NCI-H146 (cell line): ENCODE measurements around the gene CTXND2.
A peak's percentile ranks its signal among the peaks of the same experiment; 100 is the strongest.
"Not testable (repeated sequence)": the region's sequence is repeated elsewhere in the genome, so short reads cannot be mapped to it uniquely, and the experiment has no call there.

Experiments
- DNase-seq: peaks from one replicate; lab custom pipeline; 2025; lab: John Stamatoyannopoulos, UW

The CTXND2 gene

DNA sequence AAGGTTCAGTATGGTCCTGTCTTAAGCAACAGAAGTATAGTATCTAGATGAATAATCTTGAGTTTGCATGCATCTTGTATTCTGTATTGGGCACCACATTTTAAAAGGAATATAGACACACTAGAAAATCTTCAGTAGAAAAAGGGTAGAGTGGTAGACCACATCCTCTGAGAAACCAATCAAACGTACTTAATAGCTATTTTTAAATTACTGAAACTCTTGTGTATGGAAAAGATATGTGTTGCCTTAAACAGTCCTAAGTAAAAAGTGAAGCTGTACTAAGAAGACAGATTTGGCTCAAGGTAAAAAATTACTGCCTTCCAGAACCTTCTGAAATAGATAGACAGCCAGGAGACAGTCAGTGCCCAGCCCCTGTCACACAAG lies 3.1 kb downstream of the CTXND2 start:
- no peak for DNase-seq

DNA sequence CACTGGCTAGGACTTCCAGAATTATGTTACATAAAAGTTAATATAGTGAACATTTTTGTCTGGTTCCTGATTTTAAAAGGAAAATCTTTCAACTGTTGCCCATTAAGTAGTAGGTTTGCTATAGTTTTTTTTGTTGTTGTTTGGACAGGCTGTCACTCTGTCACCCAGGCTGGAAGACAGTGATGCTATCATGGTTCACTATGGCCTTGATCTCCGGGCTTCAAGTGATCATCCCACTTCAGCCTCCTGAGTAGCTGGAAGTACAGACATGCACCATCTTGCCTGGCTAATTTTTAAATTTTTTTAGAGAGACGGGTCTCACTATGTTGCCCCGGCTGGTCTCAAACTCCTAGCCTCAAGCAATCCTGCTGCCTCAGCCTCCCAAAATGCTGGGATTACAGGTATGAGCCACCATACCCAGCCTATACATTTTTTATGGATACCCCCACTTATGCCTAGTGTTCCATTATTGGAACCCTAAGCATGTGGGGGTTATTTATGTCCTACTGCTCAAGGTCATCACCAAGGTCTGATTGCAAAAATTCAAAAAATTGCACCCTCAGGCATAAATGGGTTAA lies 6.5 kb downstream of the CTXND2 start:
- DNase-seq, result no peak

DNA sequence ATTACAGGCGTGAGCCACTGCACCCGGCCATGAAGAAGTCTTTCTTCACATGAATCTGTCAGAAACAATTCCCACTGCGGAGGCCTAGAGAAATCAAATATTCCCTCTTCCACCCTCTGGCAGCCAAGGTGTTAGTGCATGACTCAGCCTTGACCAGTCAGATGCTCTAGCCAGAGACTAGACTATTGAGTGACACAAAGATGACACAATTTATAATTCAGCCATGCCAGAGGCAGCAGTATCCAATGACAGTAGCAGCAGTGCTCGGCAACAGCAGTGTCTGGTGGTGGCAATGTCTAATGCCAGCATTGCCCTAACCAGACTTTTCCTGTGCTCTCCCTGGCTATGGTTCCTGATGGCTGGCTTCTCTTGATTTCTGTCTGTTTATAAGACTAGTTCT lies 8.7 kb downstream of the CTXND2 start:
- peak; percentile 5 for DNase-seq

DNA sequence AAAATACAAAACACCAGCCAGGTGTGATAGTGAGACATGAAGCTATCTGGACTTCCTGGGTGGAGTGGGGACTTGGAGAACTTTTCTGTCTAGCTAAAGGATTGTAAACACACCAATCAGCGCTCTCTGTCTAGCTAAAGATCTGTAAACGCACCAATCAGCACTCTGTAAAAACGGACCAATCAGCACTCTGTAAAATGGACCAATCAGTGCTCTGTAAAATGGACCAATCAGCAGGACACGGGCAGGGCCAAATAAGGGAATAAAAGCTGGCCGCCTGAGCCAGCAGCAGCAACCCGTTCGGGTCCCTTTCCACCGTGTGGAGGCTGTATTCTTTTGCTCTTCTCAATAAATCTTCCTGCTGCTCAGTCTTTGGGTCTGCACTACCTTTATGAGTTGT lies 12.9 kb downstream of the CTXND2 start:
- not testable (repeated sequence) for DNase-seq

DNA sequence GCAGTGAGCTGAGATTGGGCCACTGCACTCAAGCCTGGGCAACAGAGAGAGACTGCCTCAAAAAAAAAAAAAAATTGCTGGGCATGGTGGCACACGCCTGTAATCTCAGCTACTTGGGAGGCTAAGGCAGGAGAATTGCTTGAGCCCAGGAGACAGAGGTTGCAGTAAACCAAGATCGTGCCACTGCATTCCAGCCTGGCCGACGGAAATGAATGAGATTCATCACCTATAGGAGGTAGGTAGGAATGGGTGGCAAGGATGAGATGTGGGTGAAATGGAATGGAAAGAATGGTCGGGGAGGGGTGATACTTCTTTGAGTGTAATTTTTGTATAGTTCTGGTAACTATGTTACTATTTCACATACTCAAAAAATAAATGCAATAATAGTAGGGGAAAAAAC lies 15.4 kb downstream of the CTXND2 start:
- no peak for DNase-seq

DNA sequence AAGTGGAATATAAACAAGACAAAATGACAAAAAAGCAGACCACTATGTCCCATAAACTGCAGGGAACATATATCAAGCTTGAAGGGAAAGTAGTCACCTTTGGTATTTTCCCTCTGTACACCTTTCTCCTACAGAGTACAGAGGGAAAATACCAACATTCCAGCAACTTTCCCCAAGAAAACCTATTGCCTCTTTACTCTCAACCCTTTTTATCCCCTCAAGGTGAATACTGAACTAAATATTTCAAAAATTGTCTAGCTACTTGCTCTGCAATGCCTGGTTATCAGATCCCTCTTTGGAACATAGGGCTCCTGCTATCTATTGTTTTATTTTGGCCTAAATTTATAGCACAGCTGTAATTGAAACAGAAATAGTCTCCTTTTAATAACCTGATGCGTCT lies 15.8 kb downstream of the CTXND2 start:
- DNase-seq, result no peak

DNA sequence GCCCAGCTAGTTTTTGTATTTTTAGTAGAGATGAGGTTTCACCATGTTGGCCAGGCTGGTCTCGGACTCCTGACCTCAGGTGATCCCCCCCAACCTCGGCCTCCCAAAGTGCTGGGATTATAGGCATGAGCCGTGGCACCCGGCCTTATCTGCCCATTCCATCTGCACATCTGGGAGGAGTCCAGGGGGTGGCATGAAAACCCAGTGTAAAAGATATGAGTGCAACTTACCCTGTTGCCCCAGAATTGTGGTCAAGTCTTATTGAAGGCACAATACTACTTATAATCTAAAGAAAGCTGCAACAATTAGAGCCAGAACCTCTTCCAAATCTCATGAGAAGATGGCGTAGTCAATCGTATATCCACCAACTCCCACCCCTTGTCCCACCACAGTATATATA lies 18.4 kb downstream of the CTXND2 start:
- no peak for DNase-seq

DNA sequence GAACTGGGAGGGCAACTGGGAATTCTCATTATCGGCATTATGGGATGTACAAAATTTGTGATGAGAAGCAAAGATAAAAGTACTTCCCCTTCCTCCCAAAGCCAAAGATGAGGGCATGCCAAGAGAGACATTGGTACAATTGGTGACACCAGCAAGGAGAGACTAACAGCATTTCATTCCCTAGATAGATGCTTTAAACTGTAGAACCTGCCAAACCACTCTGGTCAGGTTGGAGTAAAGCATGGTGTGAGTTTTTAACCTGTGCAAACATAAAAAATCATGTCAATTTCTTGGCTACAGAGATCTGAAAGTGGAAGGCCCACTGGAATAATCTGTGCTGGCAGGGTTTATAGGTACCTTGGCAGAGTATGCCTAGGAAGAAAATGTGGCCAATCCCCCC lies 19.4 kb downstream of the CTXND2 start:
- DNase-seq, result no peak

DNA sequence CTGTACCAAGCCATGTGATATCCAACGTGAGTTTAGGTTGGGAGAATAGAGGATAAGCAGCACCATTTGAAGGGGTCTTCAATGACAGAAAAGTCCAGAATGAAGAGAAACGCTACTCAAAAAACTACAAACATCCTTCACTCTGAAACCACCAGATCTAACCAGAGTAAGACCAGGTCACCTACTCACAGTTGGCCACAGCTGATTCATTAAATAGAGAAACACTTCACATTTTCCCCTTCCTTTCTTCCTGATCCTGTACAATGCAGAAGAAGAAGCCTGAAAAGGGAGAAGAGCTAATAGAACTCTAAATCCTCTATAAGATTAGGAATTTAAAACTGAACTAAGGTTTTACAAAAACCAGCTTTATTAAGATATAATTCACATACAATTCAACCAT lies 19.9 kb downstream of the CTXND2 start:
- no peak for DNase-seq

DNA sequence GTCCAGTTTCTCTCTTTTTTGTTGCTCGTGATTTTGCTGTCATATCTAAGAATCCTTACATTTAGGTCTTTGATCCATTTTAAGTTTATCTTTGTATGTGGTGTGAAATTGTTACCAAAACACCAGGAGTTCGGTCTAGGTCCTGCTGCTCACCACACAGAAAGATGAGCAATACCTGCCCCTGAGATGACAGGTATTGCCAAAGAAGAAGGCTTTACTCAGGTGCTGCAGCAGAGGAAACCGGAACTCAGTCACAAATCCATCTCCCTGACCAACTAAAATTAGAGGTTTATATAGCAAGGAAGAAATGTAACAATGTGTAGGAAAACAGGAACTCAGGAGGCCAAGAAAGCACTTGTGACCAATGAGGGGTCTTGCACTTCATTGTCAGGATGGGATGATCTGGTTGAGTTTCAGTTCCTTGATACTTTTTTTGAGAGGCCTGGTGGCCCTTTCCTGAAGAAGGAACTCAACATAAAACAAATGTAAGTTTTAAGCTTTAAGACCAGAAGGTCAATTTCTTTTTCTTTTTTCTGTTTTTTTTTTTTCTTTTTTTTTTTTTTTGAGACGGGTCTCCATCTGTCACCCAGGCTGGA lies 22.7 kb downstream of the CTXND2 start:
- DNase-seq, result no peak

DNA sequence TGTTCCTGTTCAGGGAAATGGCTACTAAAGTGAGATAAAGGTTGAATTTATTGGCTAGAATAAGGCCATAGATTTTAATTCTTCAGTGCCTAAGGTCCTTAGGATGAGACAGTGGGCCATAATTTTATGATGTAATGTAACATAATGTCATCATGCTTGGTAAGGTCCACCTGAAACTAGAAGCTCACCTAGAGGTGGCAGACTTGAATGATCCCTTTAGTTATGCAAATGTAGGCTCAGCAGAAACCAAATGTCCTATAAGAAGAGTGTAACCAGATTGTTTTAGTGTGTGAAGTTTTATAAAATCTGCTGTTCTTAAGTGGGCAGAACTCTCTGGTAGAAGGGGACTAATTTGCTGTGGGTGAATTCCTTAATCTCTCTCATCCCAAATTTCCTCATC lies 25.7 kb downstream of the CTXND2 start:
- DNase-seq, result no peak

DNA sequence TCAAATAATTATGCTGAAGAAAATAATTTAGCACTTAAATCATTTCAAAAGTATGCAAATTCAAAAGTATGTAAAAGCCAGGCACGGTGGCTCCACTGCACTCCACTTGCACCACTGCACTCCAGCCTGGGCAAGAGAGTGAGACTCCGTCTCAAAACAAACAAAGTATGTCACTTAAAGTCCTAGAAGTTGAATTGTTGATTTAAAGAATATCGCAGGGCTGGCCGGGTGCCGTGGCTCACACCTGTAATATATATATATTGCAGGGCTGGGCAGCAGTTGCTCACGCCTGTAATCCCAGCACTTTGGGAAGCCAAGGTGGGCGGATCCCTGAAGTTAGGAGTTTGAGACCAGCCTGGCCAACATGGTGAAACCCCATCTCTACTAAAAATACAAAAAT lies 30.5 kb downstream of the CTXND2 start:
- no peak for DNase-seq

DNA sequence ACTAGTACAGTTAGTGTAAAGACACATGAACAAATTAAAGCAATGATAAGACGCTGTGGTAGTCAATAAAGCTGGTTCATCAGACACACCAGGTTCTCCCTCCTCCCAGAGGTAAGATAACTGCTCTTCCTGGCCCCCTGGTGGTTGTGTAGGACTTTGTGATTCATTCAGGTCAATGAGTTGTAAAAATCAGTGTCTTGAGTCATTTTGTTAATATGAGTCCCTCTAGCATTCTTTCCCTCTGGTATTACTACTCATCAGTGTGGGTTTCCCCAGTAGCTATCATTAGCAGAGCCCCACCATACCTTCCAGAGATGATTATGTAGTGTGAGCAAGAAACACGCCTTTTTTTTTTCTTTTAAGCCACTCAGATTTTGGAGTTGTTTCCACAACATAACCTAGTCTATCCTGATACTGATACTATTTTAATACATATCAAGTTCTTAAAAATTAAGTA lies 35.6 kb downstream of the CTXND2 start:
- DNase-seq, result peak; percentile 75

DNA sequence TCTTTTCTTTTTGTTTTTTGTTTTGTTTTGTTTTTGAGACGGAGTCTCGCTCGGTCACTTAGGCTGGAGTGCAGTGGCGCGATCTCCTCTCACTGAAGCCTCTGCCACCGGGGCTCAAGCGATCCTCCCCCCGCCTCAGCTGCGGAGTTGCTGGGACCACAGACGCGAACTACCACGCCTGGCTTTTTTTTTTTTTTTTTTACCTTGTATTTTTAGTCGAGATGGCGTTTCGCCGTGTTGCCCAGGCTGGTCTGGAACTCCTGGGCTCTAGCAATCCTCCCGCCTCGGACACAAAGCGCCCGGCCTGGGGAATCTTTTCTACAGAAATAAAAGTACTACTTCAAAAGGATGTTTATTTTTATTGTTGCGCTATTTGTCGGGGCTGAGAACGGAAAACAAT lies 38.1 kb downstream of the CTXND2 start:
- DNase-seq, result no peak

DNA sequence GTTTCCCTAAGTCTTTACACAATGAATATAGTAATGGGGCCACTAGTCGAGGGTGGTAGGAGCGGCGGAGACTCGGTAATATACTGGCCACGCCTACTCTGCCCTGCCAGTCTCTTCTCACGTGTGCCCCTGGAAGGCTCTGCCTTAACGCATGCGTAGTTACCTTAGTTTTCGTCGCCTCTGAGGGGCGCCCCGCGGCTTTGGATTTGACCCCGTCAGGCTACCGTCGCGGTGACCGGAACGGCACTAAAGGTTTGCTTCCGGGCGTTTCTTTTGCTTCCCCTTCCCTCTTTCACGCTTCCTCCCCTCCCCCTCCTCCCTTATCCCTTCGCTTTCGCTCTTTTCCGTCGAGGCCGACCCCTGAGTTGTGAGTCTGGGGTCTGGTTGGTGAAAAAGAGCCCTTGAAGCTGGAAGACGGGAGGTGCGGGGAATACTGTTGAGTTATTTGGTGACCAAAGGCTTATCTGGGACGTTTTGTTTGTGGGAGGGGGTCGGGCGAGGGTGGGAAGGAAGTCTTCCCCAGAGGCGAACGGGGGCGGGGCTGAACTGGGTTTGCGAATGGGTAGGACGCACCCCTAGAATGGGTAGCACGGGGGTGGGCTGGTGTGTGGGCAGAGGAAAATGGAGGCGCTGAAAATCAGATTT lies 39.3 kb downstream of the CTXND2 start, which contains the start of gene SETDB1:
SETDB1 (plus strand) TSS at position 267 of the 645 bp plus-strand sequence. CDS start 1,352 bp downstream, outside the sequence.
- DNase-seq, result peak; percentile 98

DNA sequence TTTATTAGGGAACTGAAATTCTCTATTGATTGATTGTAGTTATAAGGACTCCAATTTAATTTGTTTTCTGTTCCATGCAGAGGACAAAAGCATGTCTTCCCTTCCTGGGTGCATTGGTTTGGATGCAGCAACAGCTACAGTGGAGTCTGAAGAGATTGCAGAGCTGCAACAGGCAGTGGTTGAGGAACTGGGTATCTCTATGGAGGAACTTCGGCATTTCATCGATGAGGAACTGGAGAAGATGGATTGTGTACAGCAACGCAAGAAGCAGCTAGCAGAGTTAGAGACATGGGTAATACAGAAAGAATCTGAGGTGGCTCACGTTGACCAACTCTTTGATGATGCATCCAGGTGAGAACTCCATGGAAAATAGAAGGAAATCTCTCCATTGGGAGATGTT lies 40.7 kb downstream of the CTXND2 start:
- DNase-seq, result no peak

DNA sequence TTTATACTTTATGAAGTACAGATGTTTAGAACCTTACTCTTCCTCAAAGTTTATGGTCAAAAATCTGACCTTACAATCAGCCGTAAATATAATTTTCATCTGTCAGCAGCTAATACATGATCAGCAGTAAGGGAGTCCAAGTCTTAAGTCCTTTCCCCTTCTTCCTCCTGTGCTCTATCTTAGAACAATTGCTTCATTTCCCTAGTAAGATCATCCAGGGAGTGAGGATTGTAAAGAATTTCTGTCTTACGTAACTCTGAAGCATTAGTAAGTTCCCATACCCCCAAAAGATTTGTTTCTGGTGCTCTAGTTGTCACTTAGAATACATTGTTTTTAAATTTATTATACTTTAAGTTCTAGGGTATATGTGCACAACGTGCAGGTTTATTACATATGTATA lies 41.4 kb downstream of the CTXND2 start:
- no peak for DNase-seq

DNA sequence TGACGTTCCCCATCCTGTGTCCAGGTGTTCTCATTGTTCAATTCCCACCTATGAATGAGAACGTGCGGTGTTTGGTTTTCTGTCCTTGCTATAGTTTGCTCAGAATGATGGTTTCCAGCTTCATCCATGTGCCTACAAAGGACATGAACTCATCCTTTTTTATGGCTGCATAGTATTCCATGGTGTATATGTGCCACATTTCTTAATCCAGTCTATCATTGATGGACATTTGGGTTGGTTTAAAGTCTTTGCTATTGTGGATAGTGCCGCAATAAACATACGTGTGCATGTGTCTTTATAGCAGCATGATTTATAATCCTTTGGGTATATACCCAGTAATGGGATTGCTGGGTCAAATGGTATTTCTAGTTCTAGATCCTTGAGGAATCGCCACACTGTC lies 41.8 kb downstream of the CTXND2 start:
- not testable (repeated sequence) for DNase-seq

DNA sequence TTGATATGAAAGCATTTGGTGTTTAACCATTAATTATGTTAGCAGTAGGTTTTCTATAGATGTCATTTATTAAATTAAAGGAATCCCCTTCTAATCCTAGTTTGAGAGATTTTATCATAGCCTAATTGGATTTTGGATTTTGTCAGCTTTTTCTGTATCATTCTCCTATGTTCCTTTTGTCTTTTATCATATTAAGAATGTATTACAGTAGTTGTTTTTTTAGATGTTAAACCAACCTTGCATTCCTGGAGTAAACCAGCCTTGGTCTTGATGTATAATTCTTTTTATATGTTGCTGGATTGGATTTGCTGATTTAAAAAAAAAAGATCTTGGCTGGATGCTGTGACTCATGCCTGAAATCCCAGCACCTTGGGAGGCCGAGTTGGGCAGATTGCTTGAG lies 44.8 kb downstream of the CTXND2 start:
- DNase-seq, result no peak

DNA sequence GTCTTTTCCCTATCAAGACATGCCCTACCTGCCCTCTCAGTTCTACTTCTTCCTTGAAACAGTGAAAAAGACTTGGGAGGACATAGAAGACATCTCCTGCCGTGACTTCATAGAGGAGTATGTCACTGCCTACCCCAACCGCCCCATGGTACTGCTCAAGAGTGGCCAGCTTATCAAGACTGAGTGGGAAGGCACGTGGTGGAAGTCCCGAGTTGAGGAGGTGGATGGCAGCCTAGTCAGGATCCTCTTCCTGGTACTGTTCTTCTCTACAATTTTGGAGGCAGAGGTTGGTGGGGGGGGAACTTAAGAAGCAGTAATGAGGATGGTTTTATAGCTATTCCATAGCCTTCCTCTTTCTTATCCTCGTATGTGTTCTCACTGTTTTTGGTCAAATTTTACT lies 57.9 kb downstream of the CTXND2 start:
- DNase-seq, result no peak

DNA sequence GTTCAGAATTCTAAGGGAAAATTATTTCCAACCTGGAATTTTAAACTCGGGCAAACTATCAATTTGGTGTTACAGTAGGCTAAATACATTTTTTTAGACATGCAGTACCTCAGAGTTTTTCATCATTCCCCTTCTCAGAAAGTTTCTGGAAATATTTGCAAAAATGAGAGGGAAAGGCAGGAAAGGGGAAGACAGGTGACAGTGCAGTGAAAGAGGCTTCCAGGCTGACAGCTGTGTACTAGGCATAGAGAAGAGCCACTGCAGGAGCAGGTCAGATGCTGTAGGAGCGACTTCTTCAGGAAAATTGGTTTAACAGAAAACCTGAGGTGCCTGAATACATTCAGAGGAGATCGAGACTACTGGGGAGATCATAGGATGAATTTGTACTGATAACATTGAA lies 67.8 kb downstream of the CTXND2 start:
- DNase-seq, result no peak

DNA sequence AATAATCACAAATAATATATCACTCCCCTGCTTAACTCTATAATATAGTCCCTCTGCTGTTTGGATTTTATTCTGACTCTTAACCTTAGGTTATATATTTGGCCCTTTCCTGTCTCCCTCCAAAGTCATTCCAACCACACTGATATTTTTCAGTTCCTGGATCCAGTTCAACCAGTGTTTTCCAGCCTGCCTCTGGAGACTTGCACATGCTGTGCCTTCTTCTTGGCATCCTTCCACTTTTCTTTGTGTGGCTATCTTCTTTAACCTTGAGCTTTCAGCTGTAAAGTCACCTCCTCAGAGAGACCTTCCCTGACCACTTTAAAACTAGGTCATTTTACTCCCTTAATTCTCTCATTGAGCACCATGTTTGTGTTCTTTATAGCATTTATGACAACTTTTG lies 68.3 kb downstream of the CTXND2 start:
- DNase-seq, result no peak

DNA sequence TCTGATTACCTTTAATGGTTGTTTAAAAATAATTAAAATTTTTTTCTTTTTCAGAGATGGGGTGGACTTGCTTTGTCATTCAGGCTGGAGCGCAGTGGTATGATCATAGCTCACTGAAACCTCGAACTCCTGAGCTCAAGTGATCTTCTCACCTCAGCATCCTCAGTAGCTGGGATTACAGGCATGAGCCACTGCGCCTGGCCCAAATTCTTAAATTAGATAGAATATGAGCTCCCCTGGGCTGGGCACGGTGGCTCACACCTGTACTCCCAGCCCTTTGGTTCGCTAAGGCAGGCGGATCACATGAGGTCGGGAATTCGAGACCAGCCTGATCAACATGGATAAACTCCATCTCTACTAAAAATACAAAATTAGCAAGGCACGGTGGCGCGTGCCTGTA lies 70.7 kb downstream of the CTXND2 start:
- no peak for DNase-seq

DNA sequence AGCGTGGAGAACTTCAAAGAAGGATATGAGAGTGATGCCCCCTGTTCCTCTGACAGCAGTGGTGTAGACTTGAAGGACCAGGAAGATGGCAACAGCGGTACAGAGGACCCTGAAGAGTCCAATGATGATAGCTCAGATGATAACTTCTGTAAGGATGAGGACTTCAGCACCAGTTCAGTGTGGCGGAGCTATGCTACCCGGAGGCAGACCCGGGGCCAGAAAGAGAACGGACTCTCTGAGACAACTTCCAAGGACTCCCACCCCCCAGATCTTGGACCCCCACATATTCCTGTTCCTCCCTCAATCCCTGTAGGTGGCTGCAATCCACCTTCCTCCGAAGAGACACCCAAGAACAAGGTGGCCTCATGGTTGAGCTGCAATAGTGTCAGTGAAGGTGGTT lies 73.7 kb downstream of the CTXND2 start:
- no peak for DNase-seq
